A549 (cell line): ENCODE results near the gene RIPPLY3. TPM values are rescaled to one million over a fixed set of nuclear protein-coding genes. Genes with fewer than 3 reads are reported as not detected.

Experiments
- ATAC-seq, 2 experiments: fragments of 200-7000 bp in 1 of 2; fragments of >200 bp in 1 of 2; cut with Nextera tagmentation in 1 of 2; cut with Tn5 transposase in 1 of 2; 3 replicates each; pipeline versions ENCODE4 v1.8.0 to v1.9.1; 2018 to 2020; ENCODE audit warnings: mild to moderate bottlenecking in 1 of 2, moderate library complexity in 1 of 2
- CTCF ChIA-PET: fragments of 300-600 bp; sonication (Branson Sonifier 250); formaldehyde crosslinking; extraction: SDS; loops from one replicate; lab custom pipeline; 2021; ENCODE audit warnings: antibody characterized with exemption, inconsistent platforms; lab: Yijun Ruan, JAX
- POLR2A ChIA-PET: fragments of 350-600 bp; formaldehyde crosslinking; extraction: SDS; loops from one replicate; lab custom pipeline; 2021; ENCODE audit warnings: antibody characterized with exemption, inconsistent platforms; lab: Yijun Ruan, JAX
- DNase-seq, 2 experiments: peaks; one replicate each; pipeline versions ENCODE4 v3.0.0 to v3.0.0-alpha.2; 2011 to 2016; ENCODE audit warnings: low read depth in 1 of 2, low spot score in 1 of 2
- FAIRE-seq: peaks from 2 replicates; lab custom pipeline; 2011; peaks lifted over from hg19 to GRCh38; lab: Jason Lieb, UNC
- H3K27ac ChIP-seq, 2 experiments: fragments of >200 bp; sonication (Bioruptor Twin); formaldehyde crosslinking; 3 replicates each; pipeline ENCODE4 v1.5.1; 2016 to 2017
- H3K4me1 ChIP-seq: fragments of >200 bp; sonication (Bioruptor Twin); formaldehyde crosslinking; 3 replicates; pipeline ENCODE4 v1.6.1; 2016
- H3K4me2 ChIP-seq: fragments of >200 bp; sonication (Bioruptor Twin); formaldehyde crosslinking; 3 replicates; pipeline ENCODE4 v1.6.1; 2016
- H3K4me3 ChIP-seq: fragments of >200 bp; sonication (Bioruptor Twin); formaldehyde crosslinking; 3 replicates; pipeline ENCODE4 v1.5.1; 2016
- H3K9me3 ChIP-seq: fragments of >200 bp; sonication (Bioruptor Twin); formaldehyde crosslinking; 3 replicates; pipeline ENCODE4 v1.6.1; 2016
- CBX2 ChIP-seq: fragments of 200-600 bp; sonication (generic); IDR thresholded peaks from 2 replicates; pipeline ENCODE4 v1.6.1; 2016; ENCODE audit warnings: low read depth, mild to moderate bottlenecking, borderline replicate concordance
- CEBPB ChIP-seq, 2 experiments: fragments of >200 bp in 1 of 2; sonication (Bioruptor Twin) in 1 of 2; formaldehyde crosslinking in 1 of 2; IDR thresholded peaks; 2 replicates each; pipeline ENCODE4 v1.6.1; 2012 to 2016
- CHD4 ChIP-seq: fragments of 200-600 bp; sonication (generic); IDR thresholded peaks from 2 replicates; pipeline ENCODE4 v1.6.1; 2016; ENCODE audit warnings: antibody characterized with exemption, mild to moderate bottlenecking, borderline replicate concordance
- CTCF ChIP-seq: fragments of >200 bp; sonication (Bioruptor Twin); formaldehyde crosslinking; IDR thresholded peaks from 3 replicates; pipeline ENCODE4 v1.5.1; 2016
- EHMT2 ChIP-seq: fragments of 200-600 bp; sonication (generic); IDR thresholded peaks from 2 replicates; pipeline ENCODE4 v1.6.1; 2016; ENCODE audit warnings: antibody characterized with exemption, low read depth, mild to moderate bottlenecking, moderate library complexity
- ESRRA ChIP-seq: fragments of 150-350 bp; IDR thresholded peaks from 2 replicates; pipeline ENCODE4 v1.6.1; 2014; ENCODE audit warnings: mild to moderate bottlenecking, low read length, borderline replicate concordance
- FOXS1 ChIP-seq: fragments of 250-450 bp; sonication (Bioruptor Pico); IDR thresholded peaks from 2 replicates; pipeline ENCODE4 v1.5.0; 2020; ENCODE audit warnings: mild to moderate bottlenecking, moderate library complexity
- HOXB13 ChIP-seq: fragments of 250-450 bp; sonication (Bioruptor Pico); IDR thresholded peaks from 2 replicates; pipeline ENCODE4 v1.5.0; 2020; ENCODE audit warnings: low read depth, mild to moderate bottlenecking, moderate library complexity
- JUNB ChIP-seq: fragments of >200 bp; sonication (Bioruptor Twin); formaldehyde crosslinking; IDR thresholded peaks from 2 replicates; pipeline ENCODE4 v1.6.1; 2016
- MYC ChIP-seq: IDR thresholded peaks from 2 replicates; pipeline ENCODE4 v1.6.1; 2012; ENCODE audit warnings: mild to moderate bottlenecking, inconsistent platforms, low read length, improper control_type of control experiment, borderline replicate concordance
- NR3C1 ChIP-seq: fragments of >200 bp; sonication (Bioruptor Twin); formaldehyde crosslinking; IDR thresholded peaks from 3 replicates; pipeline ENCODE4 v1.6.1; 2017
- POLR2AphosphoS2 ChIP-seq: conservative IDR thresholded peaks from 2 replicates; pipeline ENCODE4 v1.6.1; 2012; ENCODE audit warnings: low read length, improper control_type of control experiment, inconsistent platforms
- RAD21 ChIP-seq, 2 experiments: fragments of >200 bp in 1 of 2; sonication (Bioruptor Twin) in 1 of 2; formaldehyde crosslinking in 1 of 2; IDR thresholded peaks in 1 of 2; conservative IDR thresholded peaks in 1 of 2; 2 replicates in 1 of 2; 3 replicates in 1 of 2; pipeline ENCODE4 v1.6.1; 2012 to 2018; ENCODE audit warnings: inconsistent platforms in 1 of 2
- RARB ChIP-seq: fragments of 250-450 bp; sonication (Bioruptor Pico); IDR thresholded peaks from 2 replicates; pipeline ENCODE4 v1.8.0; 2021; ENCODE audit warnings: mild to moderate bottlenecking, moderate library complexity
- RFX5 ChIP-seq: fragments of 450-650 bp; IDR thresholded peaks from 2 replicates; pipeline ENCODE4 v1.7.1; 2014; ENCODE audit warnings: antibody characterized with exemption, mild to moderate bottlenecking, moderate library complexity
- RNF2 ChIP-seq: fragments of 200-600 bp; sonication (generic); IDR thresholded peaks from 2 replicates; pipeline ENCODE4 v1.6.1; 2016; ENCODE audit warnings: low read depth, mild to moderate bottlenecking, antibody characterized with exemption, moderate library complexity, borderline replicate concordance
- SMC3 ChIP-seq: fragments of >200 bp; sonication (Bioruptor Twin); formaldehyde crosslinking; IDR thresholded peaks from 3 replicates; pipeline ENCODE4 v1.6.1; 2018; ENCODE audit warnings: inconsistent platforms
- ZFP36 ChIP-seq: fragments of 450-650 bp; IDR thresholded peaks from 2 replicates; pipeline ENCODE4 v1.6.1; 2014; ENCODE audit warnings: borderline replicate concordance; ENCODE audit not compliant: partially characterized antibody
- ZNF302 ChIP-seq: fragments of 250-450 bp; sonication (Bioruptor Pico); IDR thresholded peaks from 2 replicates; pipeline ENCODE4 v1.9.0; 2021; ENCODE audit warnings: inconsistent platforms, mild to moderate bottlenecking, moderate library complexity
- ZSCAN20 ChIP-seq: fragments of 250-450 bp; sonication (Bioruptor Pico); IDR thresholded peaks from 2 replicates; pipeline ENCODE4 v1.8.0; 2022; ENCODE audit warnings: mild to moderate bottlenecking, moderate library complexity
- WGBS: methylation state at CpG from one replicate; pipeline ENCODE4 v1.1.6; 2017; ENCODE audit errors: missing lambda C conversion rate; 5-methylcytosine and 5-hydroxymethylcytosine counted together
- polyA plus RNA-seq, 4 experiments: library from polyadenylated mRNA; depleted of rRNA in 3 of 4; stranded (reverse); fragments of >200 nt; fragmentation: RNase III in 1 of 4; extraction: RNeasy Plus Mini Kit Qiagen cat#74134 plus additional on column Dnase treatment in 1 of 4; gene quantifications; 2 replicates in 3 of 4; 3 replicates in 1 of 4; pipeline ENCODE4 v1.2.3, GENCODE V29; 2011 to 2017
- TF ChIP-seq, protein P1 (sequence below): fragments of >200 bp; sonication (Bioruptor Twin); formaldehyde crosslinking; IDR thresholded peaks from 3 replicates; pipeline ENCODE4 v1.6.1; 2016
- TF ChIP-seq, protein P2 (sequence below): fragments of 250-450 bp; sonication (Bioruptor Pico); IDR thresholded peaks from 2 replicates; pipeline ENCODE4 v1.5.0; 2020; ENCODE audit warnings: low read depth, mild to moderate bottlenecking, moderate library complexity
- TF ChIP-seq, protein P3 (sequence below): fragments of 200-600 bp; sonication (generic); IDR thresholded peaks from 2 replicates; pipeline ENCODE4 v1.6.1; 2016; ENCODE audit warnings: antibody characterized with exemption, mild to moderate bottlenecking, moderate library complexity

The RIPPLY3 gene
- polyA plus RNA-seq, 2 of the 4 experiments (the other 2 are of a cell fraction): 0.65 to 1.5 TPM

GRCh38 chr21:37009740-37010341 lies 3.3 kb downstream of the RIPPLY3 start:
- FAIRE-seq (no peak), DNase-seq (peak; percentile 77 to 87), ATAC-seq (peak; percentile 97 to 98)
- no peaks in the 10 kb centered on the region for H3K4me1 ChIP-seq
- peak overlapping the region; percentile 96 for H3K4me2 ChIP-seq
- CTCF ChIA-PET: interaction anchor here (0.6 to 7.9 kb wide), 25 partner anchors 10 to 505 kb away, joined by 3 to 55 read pairs (median 4); no protein-coding TSS in a partner anchor
- no peaks in the 10 kb centered on the region for H3K9me3 ChIP-seq
- H3K4me3 ChIP-seq: peak overlapping the region; percentile 39; the same call in 2 of the 3 replicates
- peak overlapping the region; percentile 69 to 78 for H3K27ac ChIP-seq
- TF ChIP-seq CHD4 (no peak), ESRRA (no peak), EHMT2 (no peak), RARB (CRISPR knock-in tag) (no peak), ZNF302 (CRISPR knock-in tag) (no peak), CEBPB (IDR thresholded peaks at IDR 0.05) (no peak), JUNB (no peak), RAD21 (conservative IDR thresholded peaks at IDR 0.05 in 1 of 2, IDR thresholded peaks at IDR 0.05 in 1 of 2) (peak; percentile 59 to 65), CTCF (peak; percentile 68), FOXS1 (CRISPR knock-in tag) (no peak), SMC3 (peak; percentile 55)
- TF ChIP-seq, all 56 proteins: peak for 3
- WGBS: 11% methylated on average over 19 of the region's 30 CpGs
- POLR2A ChIA-PET: interaction anchor here (1.1 to 1.5 kb wide), 2 partner anchors 20 to 62 kb away, joined by 4 to 5 read pairs; no protein-coding TSS in a partner anchor

DNA sequence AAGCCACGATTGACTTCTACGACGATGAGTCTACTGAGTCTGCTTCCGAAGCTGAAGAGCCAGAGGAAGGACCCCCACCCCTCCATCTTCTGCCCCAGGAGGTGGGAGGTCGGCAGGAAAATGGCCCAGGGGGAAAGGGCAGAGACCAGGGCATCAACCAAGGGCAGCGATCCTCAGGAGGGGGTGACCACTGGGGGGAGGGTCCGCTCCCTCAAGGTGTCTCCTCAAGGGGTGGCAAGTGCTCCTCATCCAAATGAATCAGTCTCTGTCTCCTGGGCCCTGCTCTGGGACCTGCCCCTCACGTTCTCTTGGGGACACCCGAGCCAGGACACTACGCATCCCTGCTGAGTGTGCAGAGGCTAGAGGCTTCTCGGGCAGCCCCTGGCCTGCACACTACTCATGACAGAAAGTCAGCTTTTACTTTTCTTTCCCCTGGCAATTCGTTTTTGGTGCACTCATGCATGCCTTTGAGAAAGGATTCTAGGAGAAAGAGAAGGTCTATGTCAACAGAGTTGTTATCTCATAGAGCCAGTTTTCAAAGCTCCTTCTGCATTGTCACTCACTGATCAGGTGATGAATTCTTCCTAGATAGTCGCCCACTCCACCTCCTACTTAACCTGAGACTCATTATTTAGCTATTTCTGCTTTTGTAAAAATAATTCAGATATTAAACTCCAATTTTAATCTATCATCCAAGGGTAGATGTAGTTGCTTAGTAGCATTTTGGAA lies 11.6 kb downstream of the RIPPLY3 start:
- WGBS: 81% methylated on average over 13 of the region's 13 CpGs
- no peak for DNase-seq
- Histone ChIP-seq H3K27ac (no peak overlapping the region), H3K4me3 (no peak overlapping the region), H3K4me2 (no peak overlapping the region), H3K9me3 (no peaks in the 10 kb centered on the region), H3K4me1 (no peaks in the 10 kb centered on the region)
- CTCF ChIA-PET: interaction anchor here (0.9 kb wide), 1 partner anchor 41 kb away, joined by 3 read pairs; no protein-coding TSS in a partner anchor
- ATAC-seq: no peak
- POLR2A ChIA-PET: no interaction called here
- TF ChIP-seq RNF2 (no peak), ZSCAN20 (CRISPR knock-in tag) (no peak), RFX5 (no peak)
- FAIRE-seq: no peak

DNA sequence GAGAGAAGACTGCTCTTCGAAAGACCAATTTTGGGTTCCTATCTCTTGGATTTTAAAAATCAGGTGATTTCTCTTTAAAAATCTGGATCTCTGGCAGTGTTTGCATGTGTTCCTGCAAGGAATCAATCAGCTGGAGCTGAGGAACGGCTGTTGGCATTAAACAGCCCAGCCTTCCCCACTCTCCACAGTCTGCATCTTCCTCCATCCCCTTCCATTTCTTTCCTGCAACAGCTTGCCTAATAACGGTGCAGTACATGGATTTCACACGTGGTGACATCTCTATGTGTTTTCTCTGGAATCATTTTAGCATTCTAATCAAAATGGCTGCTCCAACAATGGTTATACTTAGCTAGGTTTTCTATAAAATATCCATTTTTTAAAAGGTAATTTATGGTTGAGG lies 20.0 kb downstream of the RIPPLY3 start:
- Histone ChIP-seq H3K9me3 (no peaks in the 10 kb centered on the region), H3K4me1 (no peaks in the 10 kb centered on the region), H3K4me2 (no peak overlapping the region), H3K4me3 (no peak overlapping the region), H3K27ac (no peak overlapping the region)
- ATAC-seq: no peak
- no peak for FAIRE-seq
- no peak for DNase-seq
- CTCF ChIA-PET: interaction anchor here (0.7 to 2.2 kb wide), 2 partner anchors 16 to 48 kb away, joined by 3 to 11 read pairs; no protein-coding TSS in a partner anchor
- POLR2A ChIA-PET: no interaction called here
- 40% methylated on average over 4 of the region's 4 CpGs for WGBS
- TF ChIP-seq RARB (CRISPR knock-in tag) (no peak), RNF2 (no peak), CEBPB (IDR thresholded peaks at IDR 0.05) (no peak), MYC (no peak), ZNF302 (CRISPR knock-in tag) (no peak), NR3C1 (no peak), HOXB13 (CRISPR knock-in tag) (no peak), CBX2 (no peak), RAD21 (conservative IDR thresholded peaks at IDR 0.05 in 1 of 2, IDR thresholded peaks at IDR 0.05 in 1 of 2) (no peak), EHMT2 (no peak), ZFP36 (no peak), POLR2AphosphoS2 (no peak)
- TF ChIP-seq, protein P1, sequence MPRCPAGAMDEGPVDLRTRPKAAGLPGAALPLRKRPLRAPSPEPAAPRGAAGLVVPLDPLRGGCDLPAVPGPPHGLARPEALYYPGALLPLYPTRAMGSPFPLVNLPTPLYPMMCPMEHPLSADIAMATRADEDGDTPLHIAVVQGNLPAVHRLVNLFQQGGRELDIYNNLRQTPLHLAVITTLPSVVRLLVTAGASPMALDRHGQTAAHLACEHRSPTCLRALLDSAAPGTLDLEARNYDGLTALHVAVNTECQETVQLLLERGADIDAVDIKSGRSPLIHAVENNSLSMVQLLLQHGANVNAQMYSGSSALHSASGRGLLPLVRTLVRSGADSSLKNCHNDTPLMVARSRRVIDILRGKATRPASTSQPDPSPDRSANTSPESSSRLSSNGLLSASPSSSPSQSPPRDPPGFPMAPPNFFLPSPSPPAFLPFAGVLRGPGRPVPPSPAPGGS: no peak
- TF ChIP-seq, protein P2, sequence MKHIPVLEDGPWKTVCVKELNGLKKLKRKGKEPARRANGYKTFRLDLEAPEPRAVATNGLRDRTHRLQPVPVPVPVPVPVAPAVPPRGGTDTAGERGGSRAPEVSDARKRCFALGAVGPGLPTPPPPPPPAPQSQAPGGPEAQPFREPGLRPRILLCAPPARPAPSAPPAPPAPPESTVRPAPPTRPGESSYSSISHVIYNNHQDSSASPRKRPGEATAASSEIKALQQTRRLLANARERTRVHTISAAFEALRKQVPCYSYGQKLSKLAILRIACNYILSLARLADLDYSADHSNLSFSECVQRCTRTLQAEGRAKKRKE (CRISPR knock-in tag): no peak
- TF ChIP-seq, protein P3, sequence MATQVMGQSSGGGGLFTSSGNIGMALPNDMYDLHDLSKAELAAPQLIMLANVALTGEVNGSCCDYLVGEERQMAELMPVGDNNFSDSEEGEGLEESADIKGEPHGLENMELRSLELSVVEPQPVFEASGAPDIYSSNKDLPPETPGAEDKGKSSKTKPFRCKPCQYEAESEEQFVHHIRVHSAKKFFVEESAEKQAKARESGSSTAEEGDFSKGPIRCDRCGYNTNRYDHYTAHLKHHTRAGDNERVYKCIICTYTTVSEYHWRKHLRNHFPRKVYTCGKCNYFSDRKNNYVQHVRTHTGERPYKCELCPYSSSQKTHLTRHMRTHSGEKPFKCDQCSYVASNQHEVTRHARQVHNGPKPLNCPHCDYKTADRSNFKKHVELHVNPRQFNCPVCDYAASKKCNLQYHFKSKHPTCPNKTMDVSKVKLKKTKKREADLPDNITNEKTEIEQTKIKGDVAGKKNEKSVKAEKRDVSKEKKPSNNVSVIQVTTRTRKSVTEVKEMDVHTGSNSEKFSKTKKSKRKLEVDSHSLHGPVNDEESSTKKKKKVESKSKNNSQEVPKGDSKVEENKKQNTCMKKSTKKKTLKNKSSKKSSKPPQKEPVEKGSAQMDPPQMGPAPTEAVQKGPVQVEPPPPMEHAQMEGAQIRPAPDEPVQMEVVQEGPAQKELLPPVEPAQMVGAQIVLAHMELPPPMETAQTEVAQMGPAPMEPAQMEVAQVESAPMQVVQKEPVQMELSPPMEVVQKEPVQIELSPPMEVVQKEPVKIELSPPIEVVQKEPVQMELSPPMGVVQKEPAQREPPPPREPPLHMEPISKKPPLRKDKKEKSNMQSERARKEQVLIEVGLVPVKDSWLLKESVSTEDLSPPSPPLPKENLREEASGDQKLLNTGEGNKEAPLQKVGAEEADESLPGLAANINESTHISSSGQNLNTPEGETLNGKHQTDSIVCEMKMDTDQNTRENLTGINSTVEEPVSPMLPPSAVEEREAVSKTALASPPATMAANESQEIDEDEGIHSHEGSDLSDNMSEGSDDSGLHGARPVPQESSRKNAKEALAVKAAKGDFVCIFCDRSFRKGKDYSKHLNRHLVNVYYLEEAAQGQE: no peak
